GM12878 (cell line): ENCODE results near the gene ZBTB49. TPM values are rescaled to one million over a fixed set of nuclear protein-coding genes. Genes with fewer than 3 reads are reported as not detected.
"Not testable (repeated sequence)": the region's sequence is repeated elsewhere in the genome, so short reads cannot be mapped to it uniquely, and the experiment has no call there.

Experiments used
- ATAC-seq: fragments of 200-7000 bp; cut with Tn5 transposase; 3 replicates; pipeline ENCODE4 v1.9.1; 2020; ENCODE audit warnings: mild to moderate bottlenecking, moderate library complexity
- BruUV-seq: library from RNA; stranded (reverse); fragments of 400-500 nt; replicated peaks from 2 replicates; lab custom pipeline; 2021; lab: Mats Ljungman, UMichigan
- CTCF ChIA-PET: fragments of 300-600 bp; sonication (Branson Sonifier 250); formaldehyde crosslinking; extraction: SDS; loops from one replicate; lab custom pipeline; 2021; ENCODE audit warnings: inconsistent platforms; lab: Yijun Ruan, JAX
- POLR2A ChIA-PET: fragments of 350-600 bp; formaldehyde crosslinking; extraction: SDS; loops from one replicate; lab custom pipeline; 2021; ENCODE audit warnings: inconsistent platforms; lab: Charles Lee
- RAD21 ChIA-PET: fragments of 300-600 bp; sonication (Branson Sonifier 250); formaldehyde crosslinking; loops from one replicate; lab custom pipeline; 2023; ENCODE audit warnings: antibody characterized with exemption; ENCODE audit not compliant: unreplicated experiment; lab: Charles Lee
- SMC1A ChIA-PET: fragments of 300-600 bp; sonication (Branson Sonifier 250); formaldehyde crosslinking; loops from one replicate; lab custom pipeline; 2023; ENCODE audit not compliant: unreplicated experiment, uncharacterized antibody; lab: Charles Lee
- DNase-seq: peaks from one replicate; pipeline ENCODE4 v3.0.0-alpha.2; 2011; ENCODE audit warnings: low read depth, low spot score
- FAIRE-seq: peaks from 3 replicates; lab custom pipeline; 2011; peaks lifted over from hg19 to GRCh38; lab: Jason Lieb, UNC
- H2AFZ ChIP-seq: 2 replicates; pipeline ENCODE4 v1.6.0; 2011; ENCODE audit warnings: low read depth, low read length, control low read depth; ENCODE audit not compliant: control insufficient read depth
- H3K27ac ChIP-seq: 2 replicates; pipeline ENCODE4 v1.5.1; 2011; ENCODE audit warnings: control low read depth; ENCODE audit not compliant: control insufficient read depth, insufficient read depth
- H3K27me3 ChIP-seq, 2 experiments: replicated peaks in 1 of 2; 2 replicates each; pipeline versions ENCODE4 v1.6.0 to v1.6.1; 2011; ENCODE audit warnings: low read length in 1 of 2; ENCODE audit not compliant: control insufficient read depth in 2 of 2, insufficient read depth in 2 of 2
- H3K36me3 ChIP-seq, 2 experiments: 2 replicates each; pipeline ENCODE4 v1.5.1; 2011; ENCODE audit warnings: low read length in 1 of 2; ENCODE audit not compliant: control insufficient read depth in 2 of 2, insufficient read depth in 2 of 2
- H3K4me1 ChIP-seq: 2 replicates; pipeline ENCODE4 v1.6.1; 2011; ENCODE audit warnings: mild to moderate bottlenecking, low read length, moderate library complexity, mixed read lengths; ENCODE audit not compliant: control insufficient read depth, insufficient read depth
- H3K4me2 ChIP-seq: 2 replicates; pipeline ENCODE4 v1.6.0; 2011; ENCODE audit warnings: control low read depth; ENCODE audit not compliant: control insufficient read depth, insufficient read depth
- H3K4me3 ChIP-seq: fragments of 200-600 bp; sonication (generic); 2 replicates; pipeline ENCODE4 v1.5.1; 2016
- H3K79me2 ChIP-seq: 2 replicates; pipeline ENCODE4 v1.6.0; 2011; ENCODE audit warnings: low read length; ENCODE audit not compliant: control insufficient read depth, insufficient read depth
- H3K9ac ChIP-seq: 2 replicates; pipeline ENCODE4 v1.8.0; 2011; ENCODE audit warnings: low read length, control low read depth, mixed read lengths; ENCODE audit not compliant: control insufficient read depth, insufficient read depth
- H3K9me3 ChIP-seq: replicated peaks from 3 replicates; pipeline ENCODE4 v1.5.1; 2011; ENCODE audit warnings: mild to moderate bottlenecking, low read length; ENCODE audit not compliant: control insufficient read depth, insufficient read depth
- H4K20me1 ChIP-seq: 2 replicates; pipeline ENCODE4 v1.6.0; 2011; ENCODE audit not compliant: control insufficient read depth, insufficient read depth
- BACH1 ChIP-seq: fragments of 450-650 bp; IDR thresholded peaks from 2 replicates; pipeline ENCODE4 v1.6.1; 2017; ENCODE audit warnings: mild to moderate bottlenecking, borderline replicate concordance
- CBX5 ChIP-seq: sonication (generic); IDR thresholded peaks from 2 replicates; pipeline ENCODE4 v1.6.1; 2016; ENCODE audit warnings: low read depth, moderate library complexity, mild to moderate bottlenecking, inconsistent platforms
- HCFC1 ChIP-seq: fragments of 150-350 bp; IDR thresholded peaks from 2 replicates; pipeline ENCODE4 v1.6.1; 2014; ENCODE audit warnings: low read length
- NFYB ChIP-seq: IDR thresholded peaks from 2 replicates; pipeline ENCODE4 v1.6.1; 2011; ENCODE audit warnings: low read depth, mild to moderate bottlenecking, low read length, improper control_type of control experiment, moderate library complexity; ENCODE audit not compliant: insufficient read depth
- NR2C2 ChIP-seq: IDR thresholded peaks from 2 replicates; pipeline ENCODE4 v1.6.1; 2011; ENCODE audit warnings: borderline replicate concordance, low read depth; ENCODE audit not compliant: control insufficient read depth, insufficient read length
- NR2F1 ChIP-seq: fragments of 450-650 bp; conservative IDR thresholded peaks from 2 replicates; pipeline ENCODE4 v1.6.1; 2017; ENCODE audit warnings: mild to moderate bottlenecking
- SRF ChIP-seq, 2 experiments: IDR thresholded peaks; 2 replicates each; pipeline ENCODE4 v1.6.1; 2011; ENCODE audit warnings: low read depth in 2 of 2, low read length in 2 of 2, mild to moderate bottlenecking in 1 of 2, moderate library complexity in 1 of 2
- STAT1 ChIP-seq: fragments of 450-650 bp; conservative IDR thresholded peaks from 2 replicates; pipeline ENCODE4 v1.6.1; 2014; ENCODE audit warnings: antibody characterized with exemption, mild to moderate bottlenecking
- TARDBP ChIP-seq: IDR thresholded peaks from 2 replicates; pipeline ENCODE4 v1.6.1; 2016; ENCODE audit warnings: borderline replicate concordance
- WGBS: methylation state at CpG from one replicate; pipeline ENCODE4 v1.1.6; 2016; ENCODE audit warnings: low lambda C conversion rate; ENCODE audit not compliant: insufficient replicate concordance, insufficient coverage; ENCODE audit errors: missing lambda C conversion rate; 5-methylcytosine and 5-hydroxymethylcytosine counted together
- in situ Hi-C: fragments of 300-500 bp; cut with MboI; formaldehyde crosslinking; loops from 9 replicates; pipeline ENCODE4 v1.14.3; 2018; ENCODE audit warnings: mixed read lengths
- intact Hi-C: fragments of 100-400 bp; cut with micrococcal nuclease; formaldehyde crosslinking; loops from one replicate; pipeline ENCODE4 v1.14.2; 2022; ENCODE audit not compliant: unreplicated experiment
- polyA plus RNA-seq, 11 experiments: library from polyadenylated mRNA; depleted of rRNA in 4 of 11; unstranded in 6 of 11; stranded (reverse) in 5 of 11; fragments of >200 nt; fragmentation: Nextera tagmentation in 4 of 11; fragmentation: Illumina TruSeq in 1 of 11; extraction: Ambion mirVana in 4 of 11; extraction: Trizol in 1 of 11; gene quantifications; 1 replicate in 1 of 11; 2 replicates in 10 of 11; pipeline versions ENCODE4 v1.2.1 to v1.2.3, GENCODE V29; 2011 to 2016; ENCODE audit warnings: inconsistent platforms in 2 of 11, missing spikeins in 2 of 11, low read depth in 1 of 11
- total RNA-seq, 4 experiments: library from RNA; depleted of rRNA in 3 of 4; stranded (reverse); fragments of >200 nt in 3 of 4; fragmentation: Illumina TruSeq in 1 of 4; extraction: Trizol in 1 of 4; gene quantifications; 2 replicates each; pipeline versions ENCODE4 v1.2.1 to v1.2.3, GENCODE V29; 2013 to 2021

Gene ZBTB49
- total and polyA plus RNA-seq, 10 of the 15 experiments (the other 5 are each of a cell fraction or from before 2014, with no cell fraction given): 0.37 to 4.8 (median 4.1) TPM

DNA sequence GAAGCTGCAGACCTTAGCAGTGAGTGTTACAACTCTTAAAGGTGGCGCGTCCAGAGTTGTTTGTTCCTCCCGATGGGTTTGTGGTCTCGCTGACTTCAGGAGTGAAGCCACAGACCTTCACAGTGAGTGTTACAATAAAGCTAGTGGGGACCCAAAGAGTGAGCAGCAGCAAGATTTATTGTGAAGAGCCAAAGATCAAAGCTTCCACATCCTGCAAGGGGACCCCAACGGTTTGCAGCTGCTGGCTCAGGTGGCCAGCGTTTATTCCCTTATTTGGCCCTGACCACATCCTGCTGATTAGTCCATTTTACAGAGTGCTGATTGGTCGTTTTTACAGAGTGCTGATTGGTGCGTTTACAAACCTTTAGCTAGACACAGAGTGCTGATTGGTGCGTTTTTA is 58.5 kb downstream of the ZBTB49 start:
- H3K4me3 ChIP-seq, H4K20me1 ChIP-seq, DNase-seq, H3K4me2 ChIP-seq, H3K9me3 ChIP-seq, H3K27me3 ChIP-seq, H3K79me2 ChIP-seq, H2AFZ ChIP-seq, H3K27ac ChIP-seq, BruUV-seq, H3K9ac ChIP-seq, ATAC-seq, FAIRE-seq, H3K36me3 ChIP-seq, RAD21 ChIA-PET, intact Hi-C loops, CTCF ChIA-PET: not testable (repeated sequence)
- in situ Hi-C loops: loop anchor here (25.0 kb wide), 1 partner anchor 361 kb away; no protein-coding TSS in a partner anchor
- whole genome bisulfite sequencing: 58% methylated on average over 9 of the region's 9 CpGs
- 0 out of 2 replicates have a peak, but pooled peaks have one; percentile 27 for TF ChIP-seq NFYB
- TF ChIP-seq SRF (IDR thresholded peaks at IDR 0.05; ENCODE audit: low read depth in 2 of 2, low read length in 2 of 2): peak; percentile 62 to 69; a peak in 3 of 4 replicates
- H3K4me1 ChIP-seq: peaks cover 15% of the 10 kb centered on the region
- SMC1A ChIA-PET: interaction anchor here (0.6 kb wide), 1 partner anchor 688 kb away, joined by 3 read pairs; no protein-coding TSS in a partner anchor
- POLR2A ChIA-PET: interaction anchor here (0.6 kb wide), 1 partner anchor 834 kb away, joined by 5 read pairs; no protein-coding TSS in a partner anchor

DNA sequence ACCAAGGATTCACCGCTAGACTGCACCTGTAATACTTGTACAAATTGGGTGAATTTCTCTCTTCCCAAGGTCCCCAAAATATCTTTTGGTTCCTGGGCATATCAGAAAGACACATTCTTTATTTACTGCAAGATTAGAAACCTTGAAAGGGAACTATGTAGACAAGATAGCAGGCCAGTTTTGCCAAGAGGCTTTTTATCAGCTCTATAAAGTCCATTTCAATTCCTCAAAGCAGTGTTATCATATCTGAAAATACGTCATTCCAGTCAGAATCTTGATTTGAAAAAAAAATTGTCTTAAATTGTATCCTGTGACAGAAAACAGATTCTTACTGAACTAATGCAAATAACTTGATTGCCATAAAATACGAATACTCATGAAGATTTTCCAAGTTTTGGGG is 59.8 kb downstream of the ZBTB49 start:
- Histone ChIP-seq H3K9me3 (no peaks in the 10 kb centered on the region; the same call in 2 of the 3 replicates), H3K27me3 (no peaks in the 10 kb centered on the region), H3K4me1 (peaks cover 9% of the 10 kb centered on the region), H3K4me3 (no peak overlapping the region)
- ChIA-PET CTCF (no interaction called here), RAD21 (no interaction called here)
- in situ Hi-C loops: loop anchor here (25.0 kb wide), 1 partner anchor 363 kb away; no protein-coding TSS in a partner anchor
- whole genome bisulfite sequencing: 64% methylated on average over 3 of the region's 3 CpGs
- FAIRE-seq: no peak
- BruUV-seq: no TSS peak
- TF ChIP-seq HCFC1 (no peak), NR2F1 (no peak), STAT1 (no peak), TARDBP (no peak), CBX5 (no peak), SRF (IDR thresholded peaks at IDR 0.05; ENCODE audit: low read depth in 2 of 2, low read length in 2 of 2) (no peak), NR2C2 (no peak), BACH1 (no peak)
- TF ChIP-seq, all 136 proteins: peak for 0
- H3K4me2 ChIP-seq: no peak overlapping the region
- ChIA-PET POLR2A (no interaction called here), SMC1A (no interaction called here)
- no peak overlapping the region for H3K9ac ChIP-seq
- DNase-seq (no peak), ATAC-seq (no peak)
- H3K27ac ChIP-seq: no peak overlapping the region
- no peaks in the 10 kb centered on the region for H4K20me1 ChIP-seq
- no peaks in the 10 kb centered on the region for H3K36me3 ChIP-seq
- intact Hi-C loops: no loop called here
- H2AFZ ChIP-seq: no peak overlapping the region
- H3K79me2 ChIP-seq: no peaks in the 10 kb centered on the region
